ENCODE data around the gene KRTAP1-4.
"Not testable (repeated sequence)": the region's sequence is repeated elsewhere in the genome, so short reads cannot be mapped to it uniquely, and the experiment has no call there.

Gene KRTAP1-4

DNA sequence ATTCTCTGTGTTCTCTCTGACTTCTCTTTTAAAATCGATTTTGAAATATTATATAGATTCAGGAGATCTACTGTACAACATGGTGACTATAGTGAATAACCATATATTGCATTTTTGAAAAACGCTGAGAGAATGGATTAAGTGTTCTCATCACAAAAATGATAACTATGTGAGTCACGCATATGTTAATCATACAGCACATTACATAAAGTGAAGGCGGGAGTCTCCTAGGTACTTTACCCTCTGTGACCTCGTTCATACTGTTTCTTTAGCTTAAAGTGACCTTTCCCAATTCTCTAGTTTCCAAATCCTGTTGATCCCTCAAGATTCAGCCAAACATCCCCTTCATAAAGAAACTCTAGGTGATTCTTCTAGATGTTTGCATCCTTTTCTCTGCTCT, 27.2 kb downstream of the KRTAP1-4 start:
- no peak for DNase-seq

DNA sequence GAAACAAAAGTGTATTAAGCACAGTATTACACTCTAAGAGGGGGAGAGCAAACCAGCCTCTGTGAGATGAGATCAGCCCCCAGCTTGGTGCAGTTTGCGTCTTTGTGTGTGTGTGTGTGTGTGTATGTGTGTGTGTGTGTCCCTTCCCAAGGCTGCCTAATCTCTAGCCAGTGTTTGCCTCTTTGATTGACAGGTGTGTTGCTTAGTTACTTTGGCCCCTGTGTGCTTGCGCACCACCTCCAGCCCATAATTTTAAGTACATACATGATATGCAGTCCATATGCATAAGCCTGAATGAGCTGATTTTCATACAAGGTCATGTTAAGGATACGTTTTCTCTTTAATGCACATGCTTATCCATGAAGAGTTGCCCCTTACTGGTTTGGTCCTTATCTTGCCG, 28.2 kb downstream of the KRTAP1-4 start:
- no peak for DNase-seq

DNA sequence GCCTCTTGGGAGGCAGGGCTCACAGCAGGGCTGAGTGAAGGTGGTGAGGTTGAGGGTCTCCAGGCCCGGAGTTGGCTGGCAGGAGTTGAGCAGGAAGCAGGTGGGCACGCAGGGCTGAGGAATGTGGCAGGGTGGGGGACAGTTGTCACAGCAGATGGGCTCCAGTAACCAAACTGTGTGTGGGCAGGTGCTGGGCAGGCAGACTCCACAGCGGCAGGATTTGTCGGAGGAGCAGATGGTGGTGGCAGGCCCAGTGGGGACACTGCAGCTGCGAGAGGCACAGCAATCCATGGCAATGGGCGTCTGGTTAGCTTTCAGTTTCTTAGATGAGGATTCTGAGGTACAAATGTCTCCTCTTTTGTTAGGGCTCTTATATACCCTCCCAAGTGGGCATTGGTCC, 30.4 kb downstream of the KRTAP1-4 start, which contains the start of gene KRTAP3-2:
Gene KRTAP3-2, minus strand, starts transcription at position 344 of the 400 bp plus-strand sequence. Its CDS starts 53 bp downstream, at position 291.
- not testable (repeated sequence) for DNase-seq

DNA sequence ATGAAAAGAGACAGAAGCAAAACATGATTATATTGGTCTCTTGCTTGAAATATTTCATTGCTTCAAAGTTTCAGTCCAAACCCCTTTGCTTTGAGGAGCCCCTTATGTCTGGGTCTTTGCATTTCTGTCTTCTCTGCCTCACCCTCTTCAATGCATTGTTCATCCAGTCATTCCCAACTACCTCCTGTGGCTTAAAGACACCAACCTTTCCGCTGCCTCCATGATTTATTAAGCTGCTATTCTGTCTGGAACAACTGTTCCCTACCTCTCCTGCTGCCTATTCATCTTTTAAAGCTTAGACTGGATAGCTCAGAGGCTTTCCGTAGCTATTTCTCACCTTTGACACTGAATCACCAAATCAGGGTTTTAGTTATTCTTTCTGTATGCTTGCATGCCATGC, 32.6 kb downstream of the KRTAP1-4 start:
- DNase-seq: no peak

DNA sequence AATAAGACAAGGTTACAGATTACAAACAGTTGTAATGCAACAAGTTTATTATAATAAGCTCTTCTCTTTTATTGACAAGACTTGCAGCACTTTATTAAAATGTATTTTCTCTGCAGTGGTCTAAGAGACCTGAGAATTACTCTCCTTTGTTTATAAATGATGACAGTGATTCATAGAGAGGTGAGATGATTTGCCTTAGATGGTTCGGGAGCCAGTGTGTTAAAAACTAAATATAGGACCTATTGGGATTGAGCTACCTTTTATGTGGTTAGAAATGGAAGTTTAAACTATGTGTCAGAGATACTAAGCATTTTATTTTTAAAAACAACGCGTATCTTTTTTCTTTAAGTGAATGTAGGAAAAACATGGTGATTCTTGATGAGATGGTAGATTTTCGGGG, 33.2 kb downstream of the KRTAP1-4 start:
- no peak for DNase-seq

- no peak for DNase-seq
Measured at GRCh38 chr17:40995116-40995515, 34.9 kb downstream of the KRTAP1-4 start.

DNA sequence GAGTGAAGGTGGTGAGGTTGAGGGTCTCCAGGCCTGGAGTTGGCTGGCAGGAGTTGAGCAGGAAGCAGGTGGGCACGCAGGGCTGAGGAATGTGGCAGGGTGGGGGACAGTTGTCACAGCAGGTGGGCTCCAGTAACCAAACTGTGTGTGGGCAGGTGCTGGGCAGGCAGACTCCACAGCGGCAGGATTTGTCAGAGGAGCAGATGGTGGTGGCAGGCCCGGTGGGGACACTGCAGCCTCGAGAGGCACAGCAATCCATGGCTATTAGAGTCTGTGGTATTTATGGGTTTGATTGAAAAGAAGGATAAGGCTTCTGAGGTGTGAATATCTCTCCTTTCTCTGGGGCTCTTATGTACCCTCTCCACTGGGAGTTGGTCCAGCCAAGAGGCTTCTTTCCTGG, 36.2 kb downstream of the KRTAP1-4 start, which contains the start of gene KRTAP3-3:
Gene KRTAP3-3, minus strand, starts transcription at position 326 of the 400 bp plus-strand sequence. Its CDS starts 67 bp downstream, at position 259.
- no peak for DNase-seq

GRCh38 chr17:40993084-40993483, 36.9 kb downstream of the KRTAP1-4 start:
- no peak for DNase-seq

DNA sequence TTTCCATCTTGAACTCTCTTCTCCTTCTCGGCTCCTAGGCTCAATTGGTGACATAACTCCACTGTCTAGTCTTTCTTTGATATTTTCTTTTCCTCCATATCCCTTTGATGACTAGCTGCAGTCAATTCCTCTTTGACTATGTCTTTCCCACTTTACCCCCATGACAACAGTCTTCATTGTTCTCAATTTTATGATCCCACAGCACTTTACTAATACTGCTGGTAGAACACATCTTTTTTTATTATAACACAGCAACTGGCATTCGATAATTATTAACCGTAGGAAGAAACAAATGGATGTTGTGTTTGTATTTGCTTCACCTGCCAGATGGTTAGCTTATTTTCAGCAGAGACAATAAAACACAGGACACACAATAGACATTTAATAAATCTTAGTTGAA, 37.3 kb downstream of the KRTAP1-4 start:
- no peak for DNase-seq

DNA sequence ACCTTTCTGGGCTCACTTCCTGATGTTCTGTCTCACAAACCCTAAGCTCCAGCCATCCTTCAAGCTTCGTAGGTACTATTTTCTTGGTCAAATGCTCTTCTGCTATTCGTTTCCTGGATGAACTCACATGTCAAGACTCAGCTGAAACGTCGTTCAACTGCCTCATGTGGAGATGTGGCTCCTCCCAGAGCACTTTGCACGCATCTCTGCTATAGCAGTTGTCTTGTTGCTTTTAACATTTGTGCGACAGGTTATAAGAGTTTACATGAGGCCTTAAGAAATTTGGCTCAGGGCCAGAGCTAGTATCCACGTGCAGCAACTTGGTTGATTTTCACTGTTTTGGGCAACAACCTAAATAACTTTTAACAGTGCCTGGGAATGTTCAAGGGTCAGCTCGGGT, 43.1 kb downstream of the KRTAP1-4 start:
- no peak for DNase-seq

- DNase-seq: no peak
Measured at GRCh38 chr17:40984226-40984625, 45.8 kb downstream of the KRTAP1-4 start, which contains the start of gene KRT40. TSS of gene KRT40 (minus strand) at chr17:40984326. CDS start at chr17:40984273, 53 bp downstream.

GRCh38 chr17:40981115-40981514, 48.9 kb downstream of the KRTAP1-4 start:
- DNase-seq: no peak

GRCh38 chr17:40980596-40980995, 49.4 kb downstream of the KRTAP1-4 start:
- no peak for DNase-seq

DNA sequence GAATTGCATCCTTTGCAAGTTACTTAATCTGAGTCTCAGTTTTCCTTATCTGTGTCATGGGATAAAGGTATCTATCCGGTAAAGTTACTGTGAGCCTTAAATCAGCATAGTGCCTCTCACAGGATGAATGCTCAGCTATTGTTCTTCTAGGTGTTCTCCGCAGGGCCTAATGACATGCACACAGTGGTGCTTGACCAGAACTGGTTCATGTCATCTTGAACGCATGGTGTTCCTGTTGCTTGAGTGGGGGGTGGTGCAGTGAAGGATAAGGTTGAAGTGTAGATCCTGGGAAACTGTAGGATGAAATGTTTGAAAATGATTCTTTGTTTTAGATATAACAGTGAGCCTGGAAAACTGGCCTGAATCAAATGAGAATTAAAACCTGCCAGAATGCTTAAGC, 49.9 kb downstream of the KRTAP1-4 start:
- no peak for DNase-seq

All from NCI-H446 treated with DMSO at 0.1 percent for 48 hours (cell line).